22Rv1 (cell line): Measurements from ENCODE around the gene MED25.

ENCODE experiments used
- H3K27ac ChIP-seq: fragments of 450-650 bp; 2 replicates; pipeline ENCODE4 v1.5.1; 2017
- ZFX ChIP-seq: fragments of 450-650 bp; IDR thresholded peaks from 2 replicates; pipeline ENCODE4 v1.6.1; 2017; ENCODE audit warnings: antibody characterized with exemption, borderline replicate concordance
- TF ChIP-seq, protein P1 (sequence below): fragments of 450-650 bp; IDR thresholded peaks from 2 replicates; pipeline ENCODE4 v1.5.1; 2017; ENCODE audit warnings: mild to moderate bottlenecking

MED25 gene

DNA sequence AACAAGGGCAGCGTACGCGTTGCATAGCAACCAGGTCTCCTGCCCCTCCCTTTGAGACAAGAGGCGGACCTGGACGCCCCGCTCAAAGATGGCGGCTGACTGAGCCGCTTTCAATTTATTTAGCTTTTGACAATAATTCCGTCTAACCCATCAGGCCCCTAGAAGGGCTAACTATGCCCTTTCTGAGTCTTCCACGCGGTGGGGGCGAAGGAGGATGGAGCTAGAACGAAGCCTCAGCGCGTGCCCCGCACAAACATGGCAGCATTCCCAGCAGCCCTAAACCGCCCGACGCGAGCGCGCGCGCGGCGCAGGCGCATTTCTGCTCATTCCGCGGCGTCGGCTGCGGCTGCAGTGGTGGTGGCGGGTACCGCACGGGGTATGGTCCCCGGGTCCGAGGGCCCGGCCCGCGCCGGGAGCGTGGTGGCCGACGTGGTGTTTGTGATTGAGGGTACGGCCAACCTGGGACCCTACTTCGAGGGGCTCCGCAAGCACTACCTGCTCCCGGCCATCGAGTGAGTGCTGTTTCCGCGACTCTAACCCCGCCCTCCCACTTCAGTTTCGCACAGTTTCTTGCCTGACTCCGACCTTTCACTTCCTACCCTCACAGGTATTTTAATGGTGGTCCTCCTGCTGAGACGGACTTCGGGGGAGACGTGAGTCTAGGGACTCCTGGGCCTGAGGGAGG is at the start of gene MED25:
Gene MED25, plus strand, starts transcription at position 326 of the 685 bp plus-strand sequence. Its CDS starts 53 bp downstream, at position 379.
- H3K27ac ChIP-seq, result peak within 1 kb of the TSS; percentile 82
- TF ChIP-seq, protein P1, sequence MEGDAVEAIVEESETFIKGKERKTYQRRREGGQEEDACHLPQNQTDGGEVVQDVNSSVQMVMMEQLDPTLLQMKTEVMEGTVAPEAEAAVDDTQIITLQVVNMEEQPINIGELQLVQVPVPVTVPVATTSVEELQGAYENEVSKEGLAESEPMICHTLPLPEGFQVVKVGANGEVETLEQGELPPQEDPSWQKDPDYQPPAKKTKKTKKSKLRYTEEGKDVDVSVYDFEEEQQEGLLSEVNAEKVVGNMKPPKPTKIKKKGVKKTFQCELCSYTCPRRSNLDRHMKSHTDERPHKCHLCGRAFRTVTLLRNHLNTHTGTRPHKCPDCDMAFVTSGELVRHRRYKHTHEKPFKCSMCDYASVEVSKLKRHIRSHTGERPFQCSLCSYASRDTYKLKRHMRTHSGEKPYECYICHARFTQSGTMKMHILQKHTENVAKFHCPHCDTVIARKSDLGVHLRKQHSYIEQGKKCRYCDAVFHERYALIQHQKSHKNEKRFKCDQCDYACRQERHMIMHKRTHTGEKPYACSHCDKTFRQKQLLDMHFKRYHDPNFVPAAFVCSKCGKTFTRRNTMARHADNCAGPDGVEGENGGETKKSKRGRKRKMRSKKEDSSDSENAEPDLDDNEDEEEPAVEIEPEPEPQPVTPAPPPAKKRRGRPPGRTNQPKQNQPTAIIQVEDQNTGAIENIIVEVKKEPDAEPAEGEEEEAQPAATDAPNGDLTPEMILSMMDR, result 0 out of 2 replicates have a peak, but pooled peaks have one; percentile 6
- no peak for TF ChIP-seq ZFX

DNA sequence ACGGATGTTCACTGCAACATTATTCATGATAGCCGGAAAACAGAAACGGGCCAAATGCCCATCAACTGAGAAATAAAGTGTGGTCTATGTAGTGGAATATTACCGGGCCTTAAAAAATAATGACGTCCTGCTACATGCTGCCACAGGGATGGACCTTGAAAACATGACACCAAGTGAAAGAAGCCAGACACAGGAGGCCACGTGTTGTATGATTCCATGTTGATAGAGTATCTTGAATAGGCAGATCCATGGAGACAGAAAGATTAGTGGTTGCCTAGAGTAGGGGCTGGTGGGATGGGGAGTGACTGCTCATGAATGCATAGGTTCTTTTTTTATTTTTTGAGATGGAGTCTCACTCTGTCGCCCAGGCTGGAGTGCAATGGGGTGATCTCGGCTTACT is 47.6 kb upstream of the MED25 start:
- no peak overlapping the region for H3K27ac ChIP-seq
- TF ChIP-seq ZFX, result no peak
- TF ChIP-seq, protein P1, result no peak

DNA sequence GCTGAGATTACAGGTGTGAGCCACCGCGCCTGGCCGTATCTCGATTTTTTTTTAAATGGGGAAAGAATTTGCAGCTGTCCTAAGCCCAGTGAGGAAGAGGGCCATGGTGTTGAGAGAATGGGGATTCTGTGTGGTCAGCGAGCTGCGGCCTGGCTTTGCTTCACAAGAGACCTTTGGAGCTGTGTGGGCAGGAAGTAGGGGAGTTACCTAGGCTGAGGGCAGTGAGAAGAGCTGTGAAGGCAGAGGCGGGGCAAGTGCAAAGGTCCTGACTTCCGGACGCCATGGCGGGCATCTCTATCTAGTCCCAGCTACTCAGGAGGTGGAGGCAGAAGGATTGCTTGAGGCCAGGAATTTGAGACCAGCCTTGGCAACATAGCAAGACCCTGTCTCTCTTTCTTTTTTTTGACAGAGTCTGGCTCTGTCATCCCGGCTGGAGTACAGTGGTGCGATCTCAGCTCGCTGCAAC is 46.4 kb upstream of the MED25 start:
- TF ChIP-seq, protein P1, result no peak
- TF ChIP-seq ZFX, result no peak

DNA sequence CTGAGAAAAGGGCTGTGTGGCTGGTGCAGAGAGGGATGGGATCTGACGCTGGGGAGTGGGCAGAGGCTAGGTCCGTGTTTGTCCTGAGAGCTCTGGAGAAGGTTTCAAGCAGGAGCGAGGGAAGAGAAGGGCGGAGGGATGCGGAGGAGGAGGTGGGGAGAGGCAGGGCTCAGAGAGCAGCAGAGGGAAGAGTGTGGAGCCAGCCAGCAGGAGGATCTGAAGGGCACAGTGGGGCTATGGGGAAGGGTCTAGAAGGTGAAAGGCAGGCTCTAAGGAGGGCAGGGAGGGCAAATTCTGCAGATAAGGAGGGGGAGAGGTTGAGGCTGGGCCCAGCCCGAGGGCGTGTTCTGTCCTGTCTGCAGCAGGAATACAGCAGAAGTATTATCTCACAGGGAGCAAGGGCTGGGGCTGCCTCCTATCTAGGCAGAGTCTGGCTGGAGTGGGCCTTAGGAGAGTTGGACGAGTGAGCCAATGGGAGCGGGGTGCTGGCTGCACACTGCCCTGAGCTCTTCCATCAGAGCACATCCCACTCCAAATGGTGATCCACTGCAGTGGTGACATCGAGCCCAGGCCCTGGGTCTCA is 45.1 kb upstream of the MED25 start:
- no peak overlapping the region for H3K27ac ChIP-seq
- no peak for TF ChIP-seq ZFX

More for the DNA sequence above, 46.4 kb upstream of the MED25 start:
- no peak overlapping the region for H3K27ac ChIP-seq

DNA sequence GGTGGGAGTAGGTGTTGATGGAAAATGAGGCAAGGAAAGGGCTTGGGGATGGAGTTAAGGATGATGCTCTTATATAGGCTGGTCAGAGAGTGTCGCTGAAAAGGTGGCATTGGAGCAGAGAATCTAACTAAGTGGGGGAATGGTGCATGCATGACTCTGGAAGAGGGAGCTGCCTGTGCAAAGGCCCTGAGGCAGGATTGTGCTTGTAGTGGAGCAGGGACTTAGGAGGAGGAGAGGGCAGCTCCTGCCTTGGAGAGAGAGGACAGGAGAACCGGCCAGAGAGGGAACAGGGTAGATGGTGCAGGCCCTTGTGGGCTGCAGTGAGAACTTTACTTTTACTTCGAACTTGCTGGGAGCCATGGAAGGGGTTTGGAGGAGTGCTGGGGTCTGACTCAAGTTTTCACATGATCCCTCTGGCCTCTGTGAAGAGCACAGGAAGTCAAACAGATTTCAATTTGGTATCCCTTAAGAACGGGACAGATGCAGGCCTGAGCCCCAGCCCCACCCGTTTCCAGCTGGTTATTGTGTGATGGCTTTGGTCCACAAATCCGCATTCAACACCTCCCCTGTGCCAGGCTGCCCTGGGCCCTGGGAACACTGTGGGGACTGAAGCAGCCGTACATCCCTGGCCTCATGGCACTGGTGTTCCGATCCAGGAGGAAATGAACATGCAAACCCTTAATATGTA is 44.3 kb upstream of the MED25 start:
- TF ChIP-seq ZFX, result no peak
- TF ChIP-seq, protein P1, result no peak
- no peak overlapping the region for H3K27ac ChIP-seq

DNA sequence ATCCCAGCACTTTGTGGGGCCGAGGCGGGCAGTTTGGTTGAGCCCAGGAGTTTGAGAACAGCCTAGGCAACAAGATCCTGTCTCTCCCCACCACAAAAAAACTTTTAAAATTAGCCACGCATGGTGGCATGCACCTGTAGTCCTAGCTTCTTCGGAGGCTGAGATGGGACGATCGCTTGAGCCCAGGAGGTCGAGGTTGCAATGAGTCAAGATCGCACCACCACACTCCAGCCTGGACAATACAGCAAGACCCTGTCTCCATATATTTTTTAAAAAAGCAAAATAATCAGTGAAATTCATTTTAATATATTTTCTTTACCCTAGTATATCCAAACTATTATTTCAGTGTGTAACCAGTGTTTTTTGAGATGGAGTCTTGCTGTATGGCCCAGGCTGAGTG is 43.1 kb upstream of the MED25 start:
- H3K27ac ChIP-seq, result no peak overlapping the region
- no peak for TF ChIP-seq ZFX
- TF ChIP-seq, protein P1, result no peak

DNA sequence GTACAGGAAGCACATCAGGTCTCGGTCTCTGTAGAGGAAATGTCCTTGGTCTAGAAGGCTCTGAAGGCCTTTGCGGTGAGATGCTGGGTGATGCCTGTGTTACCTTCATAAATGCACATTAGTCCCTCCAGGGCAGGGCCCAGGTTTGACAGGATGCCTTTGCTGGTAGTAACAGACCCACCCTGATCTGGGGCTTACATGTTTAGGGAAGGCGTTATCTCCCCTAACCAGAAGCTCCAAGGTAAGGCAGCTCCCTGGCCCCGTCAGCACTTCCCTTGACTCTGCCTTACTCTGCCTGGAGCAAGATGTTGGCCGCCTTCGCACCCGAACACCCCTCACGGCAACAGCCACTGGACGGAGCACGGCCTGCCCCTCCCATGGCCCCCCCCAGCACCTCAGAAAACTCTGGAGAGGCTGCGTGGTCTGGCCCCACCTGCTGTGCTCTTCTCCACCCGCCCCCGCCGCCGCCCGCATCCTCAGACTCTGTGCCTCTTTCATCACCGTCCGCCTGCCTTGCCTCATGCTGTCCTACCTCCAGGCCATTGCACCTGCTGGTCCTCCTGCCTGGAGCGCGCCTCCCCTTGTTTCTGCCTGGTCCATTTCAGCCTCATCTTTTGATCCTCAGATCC is 42.2 kb upstream of the MED25 start:
- no peak for TF ChIP-seq ZFX
- TF ChIP-seq, protein P1, result no peak
- H3K27ac ChIP-seq, result no peak overlapping the region
